K562 (cell line): ENCODE data around the gene RNU11. TPM values are rescaled to one million over a fixed set of nuclear protein-coding genes. Genes with fewer than 3 reads are reported as not detected.

ENCODE experiments used
- BACH1 ChIP-seq: fragments of 200-800 bp; sonication (Bioruptor generic); IDR thresholded peaks from 2 replicates; pipeline ENCODE4 v1.6.1; 2016; ENCODE audit warnings: missing genetic modification characterization, missing compliant biosample characterization
- BRF1 ChIP-seq: IDR thresholded peaks from 3 replicates; pipeline ENCODE4 v1.6.1; 2011; ENCODE audit warnings: borderline replicate concordance, mild to moderate bottlenecking; ENCODE audit not compliant: insufficient read length; ENCODE audit errors: extremely low read depth
- E2F1 ChIP-seq: sonication (generic); formaldehyde crosslinking; IDR thresholded peaks from 2 replicates; pipeline ENCODE4 v1.8.1; 2023; ENCODE audit warnings: mild to moderate bottlenecking, missing genetic modification reagents, moderate library complexity
- HBP1 ChIP-seq: fragments of 450-650 bp; formaldehyde crosslinking; IDR thresholded peaks from 2 replicates; pipeline ENCODE4 v1.4.0; 2022; ENCODE audit warnings: missing genetic modification characterization
- HDAC2 ChIP-seq: fragments of 450-650 bp; IDR thresholded peaks from 2 replicates; pipeline ENCODE4 v1.6.1; 2016; ENCODE audit warnings: mild to moderate bottlenecking
- HNRNPK ChIP-seq: fragments of 200-400 bp; formaldehyde crosslinking; IDR thresholded peaks from one replicate; pipeline ENCODE4 v1.6.1; 2018; ENCODE audit warnings: mild to moderate bottlenecking, low read depth, low read length; ENCODE audit not compliant: poor library complexity, severe bottlenecking
- JUND ChIP-seq, 2 experiments: IDR thresholded peaks; 2 replicates in 1 of 2; 3 replicates in 1 of 2; pipeline ENCODE4 v1.6.1; 2011; ENCODE audit warnings: borderline replicate concordance in 2 of 2, low read depth in 2 of 2, low read length in 2 of 2, improper control_type of control experiment in 1 of 2, missing biosample characterization in 1 of 2, missing genetic modification characterization in 1 of 2, missing genetic modification reagents in 1 of 2
- NR2C2 ChIP-seq, 2 experiments: fragments of 200-800 bp in 1 of 2; sonication (Bioruptor generic) in 1 of 2; sonication (generic) in 1 of 2; formaldehyde crosslinking in 1 of 2; IDR thresholded peaks; 2 replicates each; pipeline versions ENCODE4 v1.6.1 to v1.8.0; 2016 to 2022; ENCODE audit warnings: mild to moderate bottlenecking in 1 of 2, missing compliant biosample characterization in 1 of 2, missing genetic modification characterization in 1 of 2, missing genetic modification reagents in 1 of 2
- PKNOX1 ChIP-seq: fragments of 450-650 bp; IDR thresholded peaks from 2 replicates; pipeline ENCODE4 v1.6.1; 2016
- RFX1 ChIP-seq: fragments of 450-650 bp; IDR thresholded peaks from 2 replicates; pipeline ENCODE4 v1.6.1; 2016; ENCODE audit warnings: mild to moderate bottlenecking, moderate library complexity
- RNF219 ChIP-seq: fragments of 250-450 bp; sonication (Bioruptor Pico); IDR thresholded peaks from 2 replicates; pipeline ENCODE4 v1.5.0; 2022; ENCODE audit warnings: mild to moderate bottlenecking
- SMARCB1 ChIP-seq: IDR thresholded peaks from 2 replicates; pipeline ENCODE4 v1.6.1; 2011; ENCODE audit warnings: improper control_type of control experiment, low read depth; ENCODE audit not compliant: insufficient read length
- TBL1XR1 ChIP-seq, 2 experiments: IDR thresholded peaks; 2 replicates each; pipeline ENCODE4 v1.6.1; 2012; ENCODE audit warnings: improper control_type of control experiment in 2 of 2, low read length in 2 of 2, mild to moderate bottlenecking in 1 of 2
- ZBTB1 ChIP-seq: sonication (generic); formaldehyde crosslinking; IDR thresholded peaks from 2 replicates; pipeline ENCODE4 v1.8.1; 2023; ENCODE audit warnings: missing genetic modification reagents, low read depth, mild to moderate bottlenecking, borderline replicate concordance
- ZBTB33 ChIP-seq: sonication (generic); formaldehyde crosslinking; IDR thresholded peaks from 2 replicates; pipeline ENCODE4 v1.8.1; 2023; ENCODE audit warnings: mild to moderate bottlenecking, missing genetic modification reagents
- ZFX ChIP-seq: sonication (generic); formaldehyde crosslinking; IDR thresholded peaks from 2 replicates; pipeline ENCODE4 v1.8.0; 2022; ENCODE audit warnings: mild to moderate bottlenecking, missing genetic modification reagents, moderate library complexity
- ZNF239 ChIP-seq: fragments of 250-450 bp; sonication (Bioruptor Pico); IDR thresholded peaks from 2 replicates; pipeline ENCODE4 v1.4.0; 2020; ENCODE audit warnings: mild to moderate bottlenecking
- ZNF507 ChIP-seq: conservative IDR thresholded peaks from 2 replicates; pipeline ENCODE4 v1.6.1; 2017; ENCODE audit warnings: missing genetic modification characterization, missing compliant biosample characterization
- polyA plus RNA-seq, 8 experiments: library from polyadenylated mRNA; depleted of rRNA in 4 of 8; stranded (reverse) in 5 of 8; unstranded in 3 of 8; fragments of >200 nt; fragmentation: Nextera tagmentation in 2 of 8; fragmentation: Illumina TruSeq in 1 of 8; extraction: Ambion mirVana in 2 of 8; extraction: Trizol in 1 of 8; gene quantifications; 2 replicates each; pipeline versions ENCODE4 v1.2.1 to v1.2.3, GENCODE V29; 2011 to 2014; ENCODE audit warnings: inconsistent platforms in 1 of 8, missing spikeins in 1 of 8
- total RNA-seq, 7 experiments: library from RNA; depleted of rRNA in 6 of 7; stranded (reverse); fragments of >200 nt in 6 of 7; fragmentation: Illumina TruSeq in 2 of 7; extraction: Trizol in 2 of 7; gene quantifications; 2 replicates each; pipeline versions ENCODE4 v1.2.1 to v1.2.3, GENCODE V29; 2011 to 2021; ENCODE audit warnings: low replicate concordance in 1 of 7

Gene RNU11
- total and polyA plus RNA-seq, 9 of the 15 experiments (the other 6 are each of a cell fraction or from before 2014, with no cell fraction given), result not detected

GRCh38 chr1:28648474-28649198 is at the start of gene RNU11 (continued):
- TF ChIP-seq SMARCB1 (no peak), HNRNPK (peak; percentile 30), PKNOX1 (peak; percentile 62; the same call in 1 of the 2 replicates), BRF1 (no peak), TBL1XR1 (IDR thresholded peaks at IDR 0.05; ENCODE audit: low read length in 2 of 2) (peak; percentile 95 to 100), JUND (IDR thresholded peaks at IDR 0.05; ENCODE audit: borderline replicate concordance, low read depth, low read length) (peak; percentile 90), JUND (tag; IDR thresholded peaks at IDR 0.05; ENCODE audit: borderline replicate concordance, low read depth, low read length) (no peak; the same call in 2 of the 3 replicates), HDAC2 (peak; percentile 83; the same call in 1 of the 2 replicates), NR2C2 (CRISPR knock-in tag; IDR thresholded peaks at IDR 0.05) (no peak; the same call in none of the 2 replicates), NR2C2 (tag; IDR thresholded peaks at IDR 0.05) (peak; percentile 86), HBP1 (CRISPR knock-in tag) (peak; percentile 100), ZNF239 (CRISPR knock-in tag) (peak; percentile 67), E2F1 (CRISPR knock-in tag) (peak; percentile 95), ZFX (CRISPR knock-in tag) (peak; percentile 85), RNF219 (CRISPR knock-in tag) (peak; percentile 93), ZBTB1 (peak; percentile 90), ZBTB33 (peak; percentile 59; the same call in 1 of the 2 replicates), ZNF507 (tag) (no peak), RFX1 (peak; percentile 65), BACH1 (tag) (peak; percentile 89)
